Natural killer cell treated with Interleukin-12 subunit alpha and Interleukin-12 subunit beta and Interleukin-15 and Interleukin-18, amount 100 ng/mL, for 72 hours (primary cell): ENCODE data around the gene IL1R1. TPM values are rescaled to one million over a fixed set of nuclear protein-coding genes. Genes with fewer than 3 reads are reported as not detected.

ENCODE experiments used
- ATAC-seq, 2 donors: fragments of 150-1000 bp; cut with Tn5 transposase in 1 of 2; sonication (Bioruptor Pico), chemical (Tn5 transposase) in 1 of 2; 2 replicates each; pipeline ENCODE4 v1.10.0; 2021
- DNase-seq: peaks from one replicate; pipeline ENCODE4 v3.0.0; 2022; ENCODE audit warnings: low spot score
- H3K27ac Mint-ChIP-seq, 2 donors: 1 replicate in 1 of 2; 2 replicates in 1 of 2; pipeline ENCODE4 v1.8.0; 2022; ENCODE audit warnings: mixed read lengths in 2 of 2, mild to moderate bottlenecking in 1 of 2, moderate library complexity in 1 of 2
- H3K27me3 Mint-ChIP-seq, 2 donors: 1 replicate in 1 of 2; 2 replicates in 1 of 2; pipeline ENCODE4 v1.8.0; 2022; ENCODE audit warnings: mixed read lengths in 2 of 2
- H3K36me3 Mint-ChIP-seq: one replicate; pipeline ENCODE4 v1.8.0; 2022; ENCODE audit warnings: mixed read lengths
- H3K4me1 Mint-ChIP-seq, 2 donors: 1 replicate in 1 of 2; 2 replicates in 1 of 2; pipeline ENCODE4 v1.8.0; 2022; ENCODE audit warnings: low read depth in 2 of 2, mixed read lengths in 2 of 2, mild to moderate bottlenecking in 1 of 2
- H3K4me3 Mint-ChIP-seq: one replicate; pipeline ENCODE4 v1.8.0; 2022; ENCODE audit warnings: mixed read lengths
- H3K9me3 Mint-ChIP-seq: 2 replicates; pipeline ENCODE4 v1.8.0; 2022; ENCODE audit warnings: mixed read lengths
- total RNA-seq, 2 donors: library from RNA; stranded (reverse); gene quantifications; one replicate each; pipeline ENCODE4 v1.2.3, GENCODE V29; 2022

The IL1R1 gene
- total RNA-seq, 2 donors from 2014 or later: 0.19 to 0.86 TPM

DNA sequence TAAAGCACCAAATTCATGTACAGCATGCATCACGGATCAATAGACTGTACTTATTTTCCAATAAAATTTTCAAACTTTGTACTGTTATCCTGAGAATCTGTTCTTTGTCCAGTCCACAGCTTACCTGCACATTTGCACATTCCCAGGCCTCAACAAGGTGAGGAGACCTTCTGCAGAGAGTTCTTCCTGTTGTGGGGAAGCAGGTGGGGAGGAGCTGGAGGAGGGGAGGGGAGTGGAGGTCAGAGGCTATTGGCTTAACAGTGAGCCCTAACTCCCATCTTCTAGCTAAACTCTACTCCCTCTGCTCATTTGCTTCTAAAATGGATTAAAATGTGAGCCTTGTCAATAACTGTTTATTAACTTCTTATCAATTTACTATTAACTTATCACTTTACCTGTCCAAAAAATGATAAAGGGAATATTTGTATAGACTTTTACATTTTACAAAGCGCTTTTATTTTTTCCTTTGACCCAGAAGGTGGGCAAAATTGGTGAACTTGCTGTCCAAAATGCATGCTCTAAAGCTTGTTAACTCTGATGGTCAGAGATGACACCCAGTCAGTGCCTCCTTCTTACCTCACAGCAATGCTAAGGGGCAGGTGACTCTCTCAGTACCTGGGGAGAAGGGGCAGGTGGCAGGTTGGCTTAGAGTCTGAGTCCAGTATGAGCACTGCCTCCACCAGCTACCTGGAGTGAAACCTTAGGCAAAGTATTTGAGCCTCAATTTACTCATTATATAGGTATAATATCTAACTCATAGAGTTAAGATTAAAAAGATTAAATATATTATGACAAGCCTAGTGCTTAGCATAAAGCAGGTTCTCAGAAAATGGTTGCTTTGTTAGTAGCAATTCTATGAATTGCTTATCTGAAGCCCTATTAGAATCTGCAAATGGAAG, 37.5 kb downstream of the IL1R1 start:
- Mint-ChIP-seq H3K27ac (no peak overlapping the region), H3K4me3 (no peak overlapping the region), H3K9me3 (no peaks in the 10 kb centered on the region), H3K36me3 (no peaks in the 10 kb centered on the region), H3K27me3 (peaks cover 24 to 39% of the 10 kb centered on the region in 2 donors), H3K4me1 (peaks cover 0 to 3% of the 10 kb centered on the region in 2 donors)
- DNase-seq (no peak), ATAC-seq (no peak)

DNA sequence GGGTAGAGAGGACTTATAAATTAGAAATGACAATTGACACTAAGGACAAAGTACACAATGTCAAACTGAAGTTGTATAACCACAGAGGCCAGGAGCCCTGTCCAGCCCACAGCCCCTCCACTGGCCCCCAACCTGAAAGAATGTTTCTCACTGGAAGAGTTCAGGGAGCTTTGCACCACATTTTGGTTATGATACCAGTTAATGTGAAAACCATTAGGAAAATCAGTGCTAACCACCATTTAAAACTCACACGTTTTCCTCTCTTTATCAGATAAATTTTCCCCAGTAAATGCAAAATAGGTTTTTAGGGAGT, 38.1 kb downstream of the IL1R1 start:
- Mint-ChIP-seq H3K4me3 (no peak overlapping the region), H3K27ac (no peak overlapping the region), H3K9me3 (no peaks in the 10 kb centered on the region), H3K4me1 (peaks cover 0 to 3% of the 10 kb centered on the region in 2 donors), H3K27me3 (peaks cover 24 to 39% of the 10 kb centered on the region in 2 donors), H3K36me3 (no peaks in the 10 kb centered on the region)
- ATAC-seq: no peak
- no peak for DNase-seq

DNA sequence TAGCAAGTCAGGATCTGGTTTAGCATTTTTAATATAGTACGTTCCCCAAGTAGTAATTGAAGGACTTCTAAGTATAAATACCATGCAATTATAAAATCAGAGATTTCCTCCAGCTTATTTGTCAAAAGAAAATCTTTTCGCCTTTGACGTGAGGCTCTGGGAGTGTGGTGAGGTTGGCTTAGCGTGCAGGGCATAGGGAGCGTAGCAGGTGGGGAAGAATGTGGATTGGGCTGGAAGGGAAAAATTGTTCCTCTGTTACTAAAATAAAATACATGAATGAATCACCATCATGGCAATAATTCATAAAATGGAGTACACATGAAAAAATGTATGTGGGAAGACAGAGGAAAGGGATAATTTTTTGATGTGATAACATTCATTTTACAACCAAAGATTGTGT, 38.8 kb downstream of the IL1R1 start:
- peaks cover 24 to 39% of the 10 kb centered on the region in 2 donors for H3K27me3 Mint-ChIP-seq
- no peak for DNase-seq
- no peaks in the 10 kb centered on the region for H3K9me3 Mint-ChIP-seq
- ATAC-seq: no peak
- no peak overlapping the region for H3K4me3 Mint-ChIP-seq
- H3K36me3 Mint-ChIP-seq: no peaks in the 10 kb centered on the region
- H3K27ac Mint-ChIP-seq: no peak overlapping the region
- peaks cover 0 to 3% of the 10 kb centered on the region in 2 donors for H3K4me1 Mint-ChIP-seq

- ATAC-seq (no peak), DNase-seq (no peak)
- no peaks in the 10 kb centered on the region for H3K36me3 Mint-ChIP-seq
- H3K27me3 Mint-ChIP-seq: peaks cover 26 to 39% of the 10 kb centered on the region in 2 donors
- H3K4me3 Mint-ChIP-seq: no peak overlapping the region
- no peaks in the 10 kb centered on the region for H3K9me3 Mint-ChIP-seq
- H3K27ac Mint-ChIP-seq: no peak overlapping the region
- peaks cover 0 to 3% of the 10 kb centered on the region in 2 donors for H3K4me1 Mint-ChIP-seq
Observed at GRCh38 chr2:102181919-102182635, 39.5 kb downstream of the IL1R1 start.

GRCh38 chr2:102184018-102184417, 41.5 kb downstream of the IL1R1 start:
- H3K27ac Mint-ChIP-seq: no peak overlapping the region
- peaks cover 32 to 45% of the 10 kb centered on the region in 2 donors for H3K27me3 Mint-ChIP-seq
- ATAC-seq: no peak
- no peaks in the 10 kb centered on the region for H3K36me3 Mint-ChIP-seq
- H3K9me3 Mint-ChIP-seq: no peaks in the 10 kb centered on the region
- peaks cover 4 to 7% of the 10 kb centered on the region in 2 donors for H3K4me1 Mint-ChIP-seq
- no peak overlapping the region for H3K4me3 Mint-ChIP-seq
- no peak for DNase-seq

GRCh38 chr2:102184568-102184967, 42.0 kb downstream of the IL1R1 start:
- Mint-ChIP-seq H3K9me3 (no peaks in the 10 kb centered on the region), H3K4me1 (peaks cover 4 to 7% of the 10 kb centered on the region in 2 donors), H3K27me3 (peaks cover 32 to 45% of the 10 kb centered on the region in 2 donors)

DNA sequence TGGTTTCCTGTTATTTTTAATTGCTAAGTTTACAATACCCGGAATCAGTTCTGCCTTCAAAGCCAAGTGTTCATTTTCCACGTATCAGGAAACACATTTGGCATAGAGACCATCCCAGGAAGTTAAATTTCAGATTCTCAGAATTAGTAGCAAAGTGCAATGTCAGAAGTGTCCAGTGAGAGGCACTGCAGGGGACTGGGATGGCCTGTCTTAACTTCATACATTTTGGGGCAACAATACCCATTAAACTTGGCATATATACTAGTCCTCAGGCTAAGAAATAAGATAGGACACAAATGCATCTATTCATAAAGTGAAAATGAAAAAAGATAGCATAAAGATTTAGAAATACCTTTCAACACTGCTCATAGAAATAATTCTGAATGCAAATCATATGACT, 42.8 kb downstream of the IL1R1 start:
- Mint-ChIP-seq H3K9me3 (no peaks in the 10 kb centered on the region), H3K36me3 (no peaks in the 10 kb centered on the region), H3K4me3 (no peak overlapping the region), H3K4me1 (peaks cover 4 to 7% of the 10 kb centered on the region in 2 donors), H3K27me3 (peaks cover 35 to 45% of the 10 kb centered on the region in 2 donors), H3K27ac (no peak overlapping the region)
- DNase-seq: no peak
- ATAC-seq: no peak

More at GRCh38 chr2:102184568-102184967, 42.0 kb downstream of the IL1R1 start:
- no peak for DNase-seq
- Mint-ChIP-seq H3K4me3 (no peak overlapping the region), H3K27ac (no peak overlapping the region), H3K36me3 (no peaks in the 10 kb centered on the region)
- no peak for ATAC-seq

DNA sequence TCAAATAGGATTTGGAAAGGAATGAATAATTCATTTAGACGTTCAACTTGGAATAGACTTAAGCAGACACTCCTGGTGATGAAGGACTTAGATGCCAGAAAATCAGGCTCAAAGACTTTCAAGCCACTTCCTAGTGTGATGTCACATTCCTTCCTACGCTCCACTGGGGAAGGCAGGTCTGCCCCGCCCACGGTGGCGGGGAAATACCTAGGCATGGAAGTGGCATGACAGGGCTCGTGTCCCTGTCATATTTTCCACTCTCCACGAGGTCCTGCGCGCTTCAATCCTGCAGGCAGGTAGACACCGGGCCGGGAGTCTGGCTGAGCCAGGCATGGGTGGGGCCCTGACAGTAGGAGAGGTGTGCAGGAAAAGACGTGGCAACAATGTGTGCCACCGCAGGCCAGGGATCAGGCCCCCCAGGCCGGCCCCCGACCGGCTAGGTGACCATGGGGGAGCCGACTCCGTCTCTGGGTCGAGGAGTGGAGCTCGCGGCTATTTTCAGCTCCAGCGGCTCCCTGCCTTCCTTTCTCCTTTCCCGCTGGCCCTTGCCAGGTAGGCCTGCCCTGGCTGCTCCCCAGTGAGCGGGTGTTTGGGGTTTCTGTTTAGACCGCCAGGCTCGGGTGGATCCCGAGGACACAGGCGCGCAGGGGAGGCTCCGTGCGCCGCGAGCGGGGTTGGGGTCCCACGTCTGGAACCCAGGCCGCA, 44.4 kb downstream of the IL1R1 start, which contains the start of gene IL1RL2:
Gene IL1RL2, plus strand, starts transcription at position 233 of the 705 bp plus-strand sequence. CDS start 845 bp downstream, outside the sequence.
- Mint-ChIP-seq H3K27me3 (peaks cover 33 to 38% of the 10 kb centered on the region in 2 donors), H3K27ac (peak within 1 kb of the TSS in 1 of 2 donors; percentile 65), H3K4me3 (peak within 1 kb of the TSS; percentile 46), H3K36me3 (no peaks in the 10 kb centered on the region), H3K9me3 (no peaks in the 10 kb centered on the region), H3K4me1 (peaks cover 4 to 7% of the 10 kb centered on the region in 2 donors)
- ATAC-seq: peak in 1 of 2 donors; percentile 24
- DNase-seq: no peak

DNA sequence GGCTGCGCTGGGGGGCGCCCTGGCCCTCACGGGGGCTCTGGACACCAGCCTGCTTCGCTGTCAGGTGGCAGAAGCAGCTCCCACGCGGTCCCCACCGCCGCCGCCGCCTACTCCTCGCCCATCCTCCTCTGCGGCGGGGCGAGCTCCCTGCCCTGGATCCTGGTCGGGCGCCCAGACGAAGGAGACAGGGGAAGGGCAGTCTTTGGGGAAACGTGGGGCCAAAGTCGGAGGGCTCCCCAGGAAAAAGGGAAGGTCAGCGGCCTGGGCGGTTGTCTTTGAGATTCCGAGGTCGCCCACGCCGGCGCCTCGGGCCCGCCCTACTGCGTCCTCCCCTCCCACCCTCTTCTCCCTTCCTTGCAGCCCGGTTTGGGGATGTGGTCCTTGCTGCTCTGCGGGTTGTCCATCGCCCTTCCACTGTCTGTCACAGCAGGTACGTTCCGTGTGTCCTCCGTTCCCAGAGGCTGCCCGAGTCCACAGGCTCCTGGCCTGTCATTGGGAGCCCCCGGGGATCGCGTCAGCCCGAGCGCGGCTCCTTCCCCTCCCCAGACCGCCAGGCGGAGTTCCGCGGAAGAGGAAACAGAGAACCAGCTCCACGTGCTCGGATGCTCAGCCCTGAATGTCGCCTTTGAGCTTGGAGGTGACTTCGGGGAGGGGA, 45.1 kb downstream of the IL1R1 start:
- no peaks in the 10 kb centered on the region for H3K36me3 Mint-ChIP-seq
- peak overlapping the region in 1 of 2 donors; percentile 65 for H3K27ac Mint-ChIP-seq
- H3K9me3 Mint-ChIP-seq: no peaks in the 10 kb centered on the region
- DNase-seq (no peak), ATAC-seq (peak; percentile 64 to 78)
- H3K4me1 Mint-ChIP-seq: peaks cover 4 to 5% of the 10 kb centered on the region in 2 donors
- peaks cover 33 to 38% of the 10 kb centered on the region in 2 donors for H3K27me3 Mint-ChIP-seq
- H3K4me3 Mint-ChIP-seq: peak overlapping the region; percentile 46

GRCh38 chr2:102190430-102191107, 48.0 kb downstream of the IL1R1 start:
- Mint-ChIP-seq H3K27me3 (peaks cover 43 to 44% of the 10 kb centered on the region in 2 donors), H3K9me3 (no peaks in the 10 kb centered on the region), H3K4me3 (no peak overlapping the region), H3K27ac (no peak overlapping the region), H3K36me3 (no peaks in the 10 kb centered on the region), H3K4me1 (peaks cover 4 to 9% of the 10 kb centered on the region in 2 donors)
- no peak for DNase-seq
- ATAC-seq: no peak

GRCh38 chr2:102191501-102191900, 49.0 kb downstream of the IL1R1 start:
- Mint-ChIP-seq H3K9me3 (no peaks in the 10 kb centered on the region), H3K27ac (no peak overlapping the region), H3K27me3 (peaks cover 45 to 51% of the 10 kb centered on the region in 2 donors), H3K36me3 (peaks cover under 1% of the 10 kb centered on the region), H3K4me3 (no peak overlapping the region), H3K4me1 (peaks cover 7 to 14% of the 10 kb centered on the region in 2 donors)
- DNase-seq (no peak), ATAC-seq (no peak)

DNA sequence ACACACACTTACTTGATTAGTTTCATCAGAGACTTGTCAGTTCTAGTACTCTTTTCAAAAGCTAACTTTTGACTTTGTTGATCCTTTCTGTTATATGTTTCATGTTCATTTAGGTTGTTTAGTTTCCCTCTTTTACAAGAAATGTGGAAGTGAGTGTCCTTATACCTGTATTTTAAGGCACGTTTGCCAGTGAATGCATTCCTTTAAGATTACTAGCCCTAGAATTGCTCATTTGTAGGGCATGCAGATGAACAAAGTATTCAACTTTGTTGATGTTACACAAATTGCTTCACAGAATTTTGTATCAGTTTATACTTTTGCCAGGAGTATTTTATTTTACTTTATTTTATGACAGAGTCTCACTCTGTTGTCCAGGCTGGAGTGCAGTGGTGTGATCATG, 50.5 kb downstream of the IL1R1 start:
- Mint-ChIP-seq H3K27me3 (peaks cover 47 to 56% of the 10 kb centered on the region in 2 donors), H3K4me3 (no peak overlapping the region), H3K27ac (no peak overlapping the region)

More for the DNA sequence above, 50.5 kb downstream of the IL1R1 start:
- H3K4me1 Mint-ChIP-seq: peaks cover 13 to 23% of the 10 kb centered on the region in 2 donors
- no peak for DNase-seq
- peaks cover 6% of the 10 kb centered on the region for H3K36me3 Mint-ChIP-seq
- H3K9me3 Mint-ChIP-seq: no peaks in the 10 kb centered on the region
- no peak for ATAC-seq
